ENCODE results near the gene RALA. TPM values are rescaled to one million over a fixed set of nuclear protein-coding genes. Genes with fewer than 3 reads are reported as not detected.
A peak's percentile ranks its signal among the peaks of the same experiment; 100 is the strongest.

The RALA gene
- total and polyA plus RNA-seq, 12 donors: 15.4 to 58.6 (median 30.4) TPM

- Histone ChIP-seq H3K9me3 (replicated peaks in 1 of 3) (no peaks in the 10 kb centered on the region), H3K4me3 (no peak overlapping the region), H3K27me3 (no peaks in the 10 kb centered on the region), H3K36me3 (replicated peaks in 1 of 2) (no peaks in the 10 kb centered on the region), H3K4me1 (replicated peaks in 1 of 2) (peaks cover 25 to 33% of the 10 kb centered on the region in 2 donors), H3K27ac (no peak overlapping the region)
- WGBS, 4 donors: 58 to 79% (median 67%) methylated on average over 1 of the region's 1 CpG
- TF ChIP-seq POLR2A (IDR thresholded peaks at IDR 0.05): no peak
- no peak for TF ChIP-seq CTCF (IDR thresholded peaks at IDR 0.05)
- no peak for DNase-seq
- intact Hi-C loops (cut with DNase I): no loop called here
These were observed 2.1 kb upstream of the RALA start for GRCh38 chr7:39621261-39621660.

- WGBS, 4 donors: 67 to 81% (median 75%) methylated on average over 1 of the region's 1 CpG
- H3K27me3 ChIP-seq: no peaks in the 10 kb centered on the region
- H3K27ac ChIP-seq: no peak overlapping the region
- TF ChIP-seq POLR2A (IDR thresholded peaks at IDR 0.05) (no peak), CTCF (IDR thresholded peaks at IDR 0.05) (no peak)
- no peak overlapping the region for H3K4me3 ChIP-seq
- peaks cover 32 to 40% of the 10 kb centered on the region in 2 donors for H3K4me1 ChIP-seq (replicated peaks in 1 of 2)
- DNase-seq: no peak
- intact Hi-C loops (cut with DNase I): no loop called here
- H3K9me3 ChIP-seq (replicated peaks in 1 of 3): no peaks in the 10 kb centered on the region
- H3K36me3 ChIP-seq (replicated peaks in 1 of 2): no peaks in the 10 kb centered on the region
These were observed 1.5 kb upstream of the RALA start for GRCh38 chr7:39621784-39622411.

- TF ChIP-seq CTCF (IDR thresholded peaks at IDR 0.05): no peak
- no peak for TF ChIP-seq POLR2A (IDR thresholded peaks at IDR 0.05)
- Histone ChIP-seq H3K27ac (peak overlapping the region in 4 of 5 donors; percentile 82 to 91 (median 88)), H3K4me1 (replicated peaks in 1 of 2) (peaks cover 33 to 46% of the 10 kb centered on the region in 2 donors), H3K4me3 (peak overlapping the region; percentile 26 to 96 (median 88)), H3K36me3 (replicated peaks in 1 of 2) (no peaks in the 10 kb centered on the region), H3K27me3 (no peaks in the 10 kb centered on the region), H3K9me3 (replicated peaks in 1 of 3) (no peaks in the 10 kb centered on the region)
- no peak for DNase-seq
- intact Hi-C loops (cut with DNase I): no loop called here
- WGBS, 4 donors: 36 to 46% (median 40%) methylated on average over 8 to 11 of the region's 11 CpGs
These were observed 763 bp upstream of the RALA start for GRCh38 chr7:39622609-39623008.

- TF ChIP-seq POLR2A (IDR thresholded peaks at IDR 0.05): no peak
- peak in 1 of 6 experiments; percentile 15 for TF ChIP-seq CTCF (IDR thresholded peaks at IDR 0.05)
- intact Hi-C loops (cut with DNase I): no loop called here
- Histone ChIP-seq H3K27me3 (no peaks in the 10 kb centered on the region), H3K9me3 (replicated peaks in 1 of 3) (no peaks in the 10 kb centered on the region), H3K4me1 (replicated peaks in 1 of 2) (peaks cover 33 to 53% of the 10 kb centered on the region in 2 donors), H3K27ac (peak overlapping the region; percentile 71 to 91 (median 86)), H3K4me3 (peak overlapping the region; percentile 62 to 96 (median 88)), H3K36me3 (replicated peaks in 1 of 2) (no peaks in the 10 kb centered on the region)
- DNase-seq: peak in 4 of 7 donors; percentile 44 to 61 (median 52)
- WGBS, 4 donors: 0 to 1% (median 1%) methylated on average over 18 to 68 of the region's 68 CpGs
These were observed 515 bp downstream of the RALA start for GRCh38 chr7:39623732-39624441.
